Activated B cell treated with CpG ODN at 0.5 μM for 24 hours (primary cell): ENCODE results near the gene SCGB1A1. TPM values are rescaled to one million over a fixed set of nuclear protein-coding genes. Genes with fewer than 3 reads are reported as not detected.

Experiments used
- ATAC-seq: fragments of 200-7000 bp; cut with Tn5 transposase; one replicate; pipeline ENCODE4 v1.10.0; 2021; ENCODE audit warnings: low read depth, mild to moderate bottlenecking, moderate library complexity
- CTCF ChIA-PET: fragments of 350-600 bp; sonication (Branson Sonifier 250); formaldehyde crosslinking; loops from one replicate; lab custom pipeline; 2021; ENCODE audit warnings: antibody characterized with exemption; lab: Charles Lee
- POLR2A ChIA-PET: fragments of 350-600 bp; sonication (Branson Sonifier 250); formaldehyde crosslinking; loops from one replicate; lab custom pipeline; 2021; ENCODE audit warnings: antibody characterized with exemption; lab: Charles Lee
- DNase-seq: peaks from one replicate; pipeline ENCODE4 v3.0.0; 2022
- H3K27ac Mint-ChIP-seq: one replicate; pipeline ENCODE4 v1.8.0; 2020; ENCODE audit warnings: mixed read lengths
- H3K27me3 Mint-ChIP-seq: one replicate; pipeline ENCODE4 v1.8.0; 2021; ENCODE audit warnings: mixed read lengths
- H3K36me3 Mint-ChIP-seq: one replicate; pipeline ENCODE4 v1.8.0; 2021; ENCODE audit warnings: low read depth, mixed read lengths
- H3K4me1 Mint-ChIP-seq: one replicate; pipeline ENCODE4 v1.8.0; 2021; ENCODE audit warnings: mixed read lengths
- H3K4me3 Mint-ChIP-seq: one replicate; pipeline ENCODE4 v1.8.0; 2020; ENCODE audit warnings: mild to moderate bottlenecking, mixed read lengths
- H3K9me3 Mint-ChIP-seq: one replicate; pipeline ENCODE4 v1.8.0; 2020; ENCODE audit warnings: mixed read lengths
- intact Hi-C: fragments of 100-400 bp; cut with micrococcal nuclease; formaldehyde crosslinking; loops from one replicate; pipeline ENCODE4 v1.15.1; 2024
- total RNA-seq: library from RNA; stranded (reverse); gene quantifications from 2 replicates; pipeline ENCODE4 v1.2.3, GENCODE V29; 2022
- TF ChIP-seq, protein P1 (sequence below): fragments of 200-600 bp; IDR thresholded peaks from one replicate; pipeline ENCODE4 v1.8.0; 2022; ENCODE audit warnings: antibody characterized with exemption, mild to moderate bottlenecking

The SCGB1A1 gene
- total RNA-seq, 1 donor from 2014 or later, result not detected

DNA sequence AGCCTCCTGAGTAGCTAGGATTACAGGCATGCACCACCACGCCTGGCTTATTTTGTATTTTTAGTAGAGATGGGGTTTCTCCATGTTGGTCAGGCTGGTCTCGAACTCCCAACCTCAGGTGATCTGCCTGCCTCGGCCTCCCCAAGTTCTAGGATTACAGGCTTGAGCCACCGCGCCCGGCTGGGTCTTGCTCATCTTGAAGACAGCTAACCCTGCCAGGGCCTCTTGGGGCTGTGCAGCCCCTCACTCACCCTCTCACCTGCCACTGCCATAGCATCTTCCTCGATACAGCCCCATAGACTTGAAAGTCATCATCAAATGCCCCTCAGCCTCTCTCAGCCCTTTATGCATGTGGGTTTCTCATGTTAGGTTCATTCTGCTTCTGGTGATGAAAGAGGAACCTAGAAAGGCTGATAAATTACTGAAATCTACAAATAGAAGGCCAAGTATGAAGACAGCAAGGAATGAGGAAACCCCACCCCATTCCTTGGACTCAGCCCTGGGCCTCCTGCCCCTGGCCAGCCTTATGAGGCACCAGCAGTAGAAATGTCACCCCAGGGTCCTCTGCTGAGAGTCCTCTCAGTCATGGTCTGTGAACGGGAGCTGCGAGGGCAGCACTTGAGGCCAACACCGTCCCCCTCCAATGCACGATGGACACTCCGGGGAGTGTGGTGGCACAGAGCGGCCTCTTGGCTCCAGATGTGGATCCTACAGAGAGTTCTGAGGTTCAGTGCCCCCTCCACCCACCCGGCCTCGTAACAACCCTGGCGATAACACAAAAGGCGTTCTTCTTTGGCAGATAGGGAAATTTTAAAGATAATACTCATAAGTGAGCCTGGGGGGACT is 24.8 kb downstream of the SCGB1A1 start:
- no peaks in the 10 kb centered on the region for H3K36me3 Mint-ChIP-seq
- TF ChIP-seq, protein P1, sequence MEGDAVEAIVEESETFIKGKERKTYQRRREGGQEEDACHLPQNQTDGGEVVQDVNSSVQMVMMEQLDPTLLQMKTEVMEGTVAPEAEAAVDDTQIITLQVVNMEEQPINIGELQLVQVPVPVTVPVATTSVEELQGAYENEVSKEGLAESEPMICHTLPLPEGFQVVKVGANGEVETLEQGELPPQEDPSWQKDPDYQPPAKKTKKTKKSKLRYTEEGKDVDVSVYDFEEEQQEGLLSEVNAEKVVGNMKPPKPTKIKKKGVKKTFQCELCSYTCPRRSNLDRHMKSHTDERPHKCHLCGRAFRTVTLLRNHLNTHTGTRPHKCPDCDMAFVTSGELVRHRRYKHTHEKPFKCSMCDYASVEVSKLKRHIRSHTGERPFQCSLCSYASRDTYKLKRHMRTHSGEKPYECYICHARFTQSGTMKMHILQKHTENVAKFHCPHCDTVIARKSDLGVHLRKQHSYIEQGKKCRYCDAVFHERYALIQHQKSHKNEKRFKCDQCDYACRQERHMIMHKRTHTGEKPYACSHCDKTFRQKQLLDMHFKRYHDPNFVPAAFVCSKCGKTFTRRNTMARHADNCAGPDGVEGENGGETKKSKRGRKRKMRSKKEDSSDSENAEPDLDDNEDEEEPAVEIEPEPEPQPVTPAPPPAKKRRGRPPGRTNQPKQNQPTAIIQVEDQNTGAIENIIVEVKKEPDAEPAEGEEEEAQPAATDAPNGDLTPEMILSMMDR, result no peak
- H3K27ac Mint-ChIP-seq, result peak overlapping the region; percentile 95
- H3K4me3 Mint-ChIP-seq, result peak overlapping the region; percentile 83
- H3K9me3 Mint-ChIP-seq, result no peaks in the 10 kb centered on the region
- intact Hi-C loops, result loop anchor here (1.0 to 2.0 kb wide), 2 partner anchors 98 to 107 kb away; partner anchors contain the start of gene ASRGL1
- peak; percentile 35 for ATAC-seq
- ChIA-PET CTCF (interaction anchor here (0.5 to 2.3 kb wide), 10 partner anchors 8 to 251 kb away, joined by 3 to 30 read pairs (median 4); partner anchors contain the start of gene TUT1), POLR2A (interaction anchor here (0.5 to 2.5 kb wide), 19 partner anchors 9 to 1139 kb away, joined by 3 to 31 read pairs (median 7); partner anchors contain the start of genes AHNAK, C11orf98, CSKMT and EEF1G)
- peak; percentile 25 for DNase-seq
- H3K27me3 Mint-ChIP-seq, result no peaks in the 10 kb centered on the region
- H3K4me1 Mint-ChIP-seq, result peaks cover 29% of the 10 kb centered on the region

DNA sequence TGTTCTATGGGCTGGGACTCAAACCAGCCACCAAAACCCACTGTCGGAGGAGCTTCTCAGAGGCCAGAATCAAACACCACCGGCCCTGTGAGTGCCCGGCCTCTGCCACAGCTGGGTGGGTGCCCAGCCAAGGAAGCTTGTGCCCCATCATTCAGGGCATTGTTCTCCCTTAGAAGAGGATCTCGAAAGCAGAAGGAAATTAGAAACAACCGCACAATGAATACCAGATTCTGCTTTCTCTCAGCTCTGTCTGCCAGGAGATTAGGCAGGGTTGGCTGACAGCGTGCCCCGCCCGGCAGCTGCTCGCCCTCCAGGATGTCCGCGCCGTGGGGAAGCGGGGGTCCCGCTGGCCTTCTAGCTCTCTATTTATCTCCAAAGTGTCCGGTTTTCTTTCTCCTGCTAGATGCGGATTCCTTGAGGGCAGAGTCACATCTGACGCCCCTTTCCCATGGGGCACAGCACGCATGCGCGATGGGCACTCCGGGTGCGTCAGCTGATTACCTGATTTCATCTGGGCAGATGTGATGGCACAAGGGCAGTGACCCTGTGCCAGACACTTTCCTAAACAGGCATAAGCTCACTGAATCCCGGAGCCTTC is 25.5 kb downstream of the SCGB1A1 start:
- peak overlapping the region; percentile 95 for H3K27ac Mint-ChIP-seq
- peak; percentile 58 for DNase-seq

DNA sequence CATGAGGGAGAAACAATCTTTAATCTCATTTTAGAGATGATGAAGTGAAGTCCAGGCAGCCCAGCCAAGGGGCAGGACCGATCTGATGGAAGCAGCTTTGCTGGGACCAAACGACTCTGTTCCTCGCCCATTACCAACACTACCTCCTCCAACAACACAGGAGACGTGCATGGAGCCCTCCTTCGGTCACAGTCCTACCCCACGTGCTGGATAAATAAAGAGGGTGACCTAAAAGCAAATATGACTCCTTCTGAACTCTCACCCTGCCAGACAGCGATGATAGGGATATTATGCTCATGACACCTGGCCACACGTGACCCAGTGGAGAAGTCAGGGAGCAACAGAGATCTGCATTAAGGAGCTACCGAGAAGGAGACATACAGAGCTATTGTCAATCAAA is 26.0 kb downstream of the SCGB1A1 start:
- ChIA-PET CTCF (interaction anchor here (0.8 to 2.3 kb wide), 7 partner anchors 9 to 154 kb away, joined by 3 to 30 read pairs (median 5); partner anchors contain the start of gene TUT1), POLR2A (interaction anchor here (0.9 to 2.5 kb wide), 16 partner anchors 10 to 437 kb away, joined by 3 to 31 read pairs (median 8); partner anchors contain the start of genes AHNAK, C11orf98, CSKMT and EEF1G)
- Mint-ChIP-seq H3K4me1 (peaks cover 29% of the 10 kb centered on the region), H3K9me3 (no peaks in the 10 kb centered on the region), H3K27ac (peak overlapping the region; percentile 95), H3K27me3 (no peaks in the 10 kb centered on the region), H3K4me3 (peak overlapping the region; percentile 83), H3K36me3 (no peaks in the 10 kb centered on the region)
- intact Hi-C loops, result loop anchor here (1.0 to 2.0 kb wide), 2 partner anchors 96 to 108 kb away; partner anchors contain the start of gene ASRGL1
- TF ChIP-seq, protein P1, result no peak
- no peak for DNase-seq
- no peak for ATAC-seq

More for the DNA sequence above, 25.5 kb downstream of the SCGB1A1 start:
- ChIA-PET POLR2A (interaction anchor here (0.5 to 2.5 kb wide), 20 partner anchors 9 to 1140 kb away, joined by 3 to 31 read pairs (median 6); partner anchors contain the start of genes AHNAK, C11orf98, CSKMT and EEF1G), CTCF (interaction anchor here (0.5 to 2.3 kb wide), 10 partner anchors 8 to 155 kb away, joined by 3 to 30 read pairs (median 4); partner anchors contain the start of gene TUT1)
- no peaks in the 10 kb centered on the region for H3K9me3 Mint-ChIP-seq
- H3K4me1 Mint-ChIP-seq, result peaks cover 29% of the 10 kb centered on the region
- TF ChIP-seq, protein P1, result no peak
- H3K36me3 Mint-ChIP-seq, result no peaks in the 10 kb centered on the region
- ATAC-seq, result peak; percentile 86
- intact Hi-C loops, result loop anchor here (1.0 to 2.0 kb wide), 2 partner anchors 97 to 108 kb away; partner anchors contain the start of gene ASRGL1
- peak overlapping the region; percentile 83 for H3K4me3 Mint-ChIP-seq
- H3K27me3 Mint-ChIP-seq, result no peaks in the 10 kb centered on the region

DNA sequence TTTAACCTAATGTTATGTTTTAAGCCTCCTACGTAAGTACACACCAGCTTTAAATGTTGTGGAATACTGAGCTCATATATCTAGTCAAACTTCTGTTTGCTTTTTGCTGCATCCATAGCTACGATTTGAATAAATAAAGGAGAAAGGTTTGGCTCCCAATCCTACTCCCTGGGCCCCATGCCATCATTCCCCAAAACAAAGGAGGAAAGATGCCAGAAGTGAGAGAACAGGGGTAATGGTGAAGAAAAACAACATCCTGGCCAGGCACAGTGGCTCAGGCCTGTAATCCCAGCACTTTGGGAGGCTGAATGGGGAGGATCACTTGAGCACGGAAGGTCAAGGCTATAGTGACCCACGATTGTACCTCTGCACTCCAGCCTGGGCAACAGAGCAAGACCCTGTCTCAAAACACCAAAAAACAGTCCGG is 26.5 kb downstream of the SCGB1A1 start:
- no peaks in the 10 kb centered on the region for H3K36me3 Mint-ChIP-seq
- DNase-seq (no peak), ATAC-seq (no peak)
- TF ChIP-seq, protein P1, result no peak
- no peaks in the 10 kb centered on the region for H3K27me3 Mint-ChIP-seq
- intact Hi-C loops, result loop anchor here (2.0 kb wide), 1 partner anchor 109 kb away; the partner anchor contains the start of gene ASRGL1
- peak overlapping the region; percentile 95 for H3K27ac Mint-ChIP-seq
- ChIA-PET CTCF (interaction anchor here (1.4 to 2.3 kb wide), 4 partner anchors 9 to 115 kb away, joined by 5 to 30 read pairs (median 6); no protein-coding TSS in a partner anchor), POLR2A (interaction anchor here (1.6 to 2.5 kb wide), 7 partner anchors 10 to 396 kb away, joined by 7 to 31 read pairs (median 13); partner anchors contain the start of genes C11orf98 and CSKMT)
- H3K4me3 Mint-ChIP-seq, result peak overlapping the region; percentile 83
- no peaks in the 10 kb centered on the region for H3K9me3 Mint-ChIP-seq
- peaks cover 29% of the 10 kb centered on the region for H3K4me1 Mint-ChIP-seq
